HepG2 (cell line): ENCODE results near the gene MAN1A1. TPM values are rescaled to one million over a fixed set of nuclear protein-coding genes. Genes with fewer than 3 reads are reported as not detected.

ENCODE experiments used
- ATAC-seq: fragments of 200-7000 bp; cut with Tn5 transposase; 3 replicates; pipeline ENCODE4 v1.9.1; 2020; ENCODE audit warnings: mild to moderate bottlenecking, moderate library complexity
- BruUV-seq: library from RNA; stranded (reverse); fragments of 400-500 nt; replicated peaks from 2 replicates; lab custom pipeline; 2021; lab: Mats Ljungman, UMichigan
- CTCF ChIA-PET: fragments of 300-600 bp; formaldehyde crosslinking; extraction: SDS; loops from one replicate; lab custom pipeline; 2021; ENCODE audit warnings: low total read pairs, inconsistent platforms, low intra/inter-chr PET ratio; lab: Yijun Ruan, JAX
- POLR2A ChIA-PET: fragments of 350-600 bp; sonication (Branson Sonifier 250); formaldehyde crosslinking; loops from one replicate; lab custom pipeline; 2020; ENCODE audit warnings: antibody characterized with exemption, inconsistent platforms; lab: Yijun Ruan, JAX
- DNase-seq: peaks from one replicate; pipeline ENCODE4 v3.0.0-alpha.2; 2015; ENCODE audit warnings: low spot score
- FAIRE-seq: peaks from 3 replicates; lab custom pipeline; 2011; peaks lifted over from hg19 to GRCh38; lab: Jason Lieb, UNC
- H2AFZ ChIP-seq: one replicate; pipeline ENCODE4 v1.6.1; 2011; ENCODE audit warnings: low read length, inconsistent platforms
- H3K27ac ChIP-seq: fragments of 300-600 bp; 3 replicates; pipeline ENCODE4 v1.8.0; 2011; ENCODE audit warnings: mixed run types, mild to moderate bottlenecking, mixed read lengths, low read length, inconsistent platforms; ENCODE audit not compliant: insufficient read depth; ENCODE audit errors: extremely low read length
- H3K27me3 ChIP-seq, 2 experiments: fragments of 200-600 bp in 1 of 2; 2 replicates in 1 of 2; 3 replicates in 1 of 2; pipeline versions ENCODE4 v1.6.0 to v1.8.0; 2011; ENCODE audit warnings: low read length in 2 of 2, mild to moderate bottlenecking in 2 of 2, moderate library complexity in 2 of 2, inconsistent platforms in 1 of 2; ENCODE audit not compliant: insufficient read depth in 2 of 2, control insufficient read depth in 1 of 2
- H3K36me3 ChIP-seq, 2 experiments: fragments of 200-600 bp in 1 of 2; replicated peaks in 1 of 2; 2 replicates in 1 of 2; 3 replicates in 1 of 2; pipeline versions ENCODE4 v1.5.1 to v1.8.0; 2011; ENCODE audit warnings: low read length in 2 of 2, inconsistent platforms in 1 of 2; ENCODE audit not compliant: insufficient read depth in 2 of 2, control insufficient read depth in 1 of 2
- H3K4me1 ChIP-seq: 2 replicates; pipeline ENCODE4 v1.5.1; 2012; ENCODE audit warnings: low read length, inconsistent platforms; ENCODE audit not compliant: insufficient read depth
- H3K4me2 ChIP-seq: 2 replicates; pipeline ENCODE4 v1.6.0; 2011; ENCODE audit warnings: low read depth, low read length, inconsistent platforms
- H3K4me3 ChIP-seq, 3 experiments: fragments of 200-600 bp in 1 of 3; sonication (generic), shearing (Covaris generic) in 1 of 3; replicated peaks in 1 of 3; 2 replicates each; pipeline ENCODE4 v1.5.1; 2011 to 2016; ENCODE audit warnings: low read length in 3 of 3, inconsistent platforms in 2 of 3, low read depth in 2 of 3, mild to moderate bottlenecking in 2 of 3, control low read depth in 1 of 3, mixed read lengths in 1 of 3; ENCODE audit not compliant: insufficient read depth in 1 of 3
- H3K79me2 ChIP-seq: one replicate; pipeline ENCODE4 v1.6.1; 2011; ENCODE audit warnings: low read length, inconsistent platforms; ENCODE audit not compliant: insufficient read depth
- H3K9ac ChIP-seq: 2 replicates; pipeline ENCODE4 v1.6.0; 2011; ENCODE audit warnings: mild to moderate bottlenecking, low read depth, low read length, inconsistent platforms; ENCODE audit not compliant: insufficient read depth
- H3K9me3 ChIP-seq: 2 replicates; pipeline ENCODE4 v1.5.1; 2012; ENCODE audit warnings: mild to moderate bottlenecking, low read length
- H4K20me1 ChIP-seq: 2 replicates; pipeline ENCODE4 v1.6.0; 2011; ENCODE audit warnings: inconsistent platforms, mild to moderate bottlenecking, low read length, moderate library complexity; ENCODE audit not compliant: insufficient read depth
- ATM ChIP-seq: fragments of 450-650 bp; IDR thresholded peaks from 2 replicates; pipeline ENCODE4 v1.7.1; 2017; ENCODE audit warnings: mild to moderate bottlenecking, borderline replicate concordance
- BCL6 ChIP-seq: IDR thresholded peaks from 2 replicates; pipeline ENCODE4 v1.6.1; 2016; ENCODE audit warnings: missing genetic modification reagents, missing compliant biosample characterization
- HNRNPLL ChIP-seq: fragments of 200-400 bp; formaldehyde crosslinking; IDR thresholded peaks from 2 replicates; pipeline ENCODE4 v1.6.1; 2017; ENCODE audit warnings: mild to moderate bottlenecking, low read depth, low read length; ENCODE audit not compliant: poor library complexity, severe bottlenecking
- JDP2 ChIP-seq: sonication (generic); formaldehyde crosslinking; IDR thresholded peaks from 2 replicates; pipeline ENCODE4 v1.8.1; 2022; ENCODE audit warnings: missing genetic modification reagents, borderline replicate concordance
- MLLT10 ChIP-seq: sonication (generic); formaldehyde crosslinking; IDR thresholded peaks from 2 replicates; pipeline ENCODE4 v1.4.0; 2020; ENCODE audit warnings: missing genetic modification reagents
- PPARG ChIP-seq: conservative IDR thresholded peaks from 2 replicates; pipeline ENCODE4 v1.6.1; 2016; ENCODE audit warnings: missing biosample characterization, missing genetic modification reagents
- PTBP1 ChIP-seq: fragments of 200-400 bp; formaldehyde crosslinking; IDR thresholded peaks from 2 replicates; pipeline ENCODE4 v1.6.1; 2018; ENCODE audit warnings: low read length, low read depth; ENCODE audit not compliant: poor library complexity, severe bottlenecking
- RARG ChIP-seq: sonication (generic); formaldehyde crosslinking; IDR thresholded peaks from 2 replicates; pipeline ENCODE4 v1.4.0; 2020; ENCODE audit warnings: low read depth, mild to moderate bottlenecking, missing genetic modification reagents
- ZMYM4 ChIP-seq: sonication (generic); formaldehyde crosslinking; IDR thresholded peaks from 2 replicates; pipeline ENCODE4 v1.8.1; 2023; ENCODE audit warnings: mild to moderate bottlenecking, missing genetic modification reagents
- ZNF225 ChIP-seq: sonication (generic); formaldehyde crosslinking; IDR thresholded peaks from 2 replicates; pipeline ENCODE4 v1.4.0; 2020; ENCODE audit warnings: mild to moderate bottlenecking, missing genetic modification reagents
- ZNF253 ChIP-seq: sonication (generic); formaldehyde crosslinking; IDR thresholded peaks from 2 replicates; pipeline ENCODE4 v1.8.0; 2022; ENCODE audit warnings: mild to moderate bottlenecking, missing genetic modification reagents, borderline replicate concordance
- ZNF75D ChIP-seq: sonication (generic); formaldehyde crosslinking; IDR thresholded peaks from 2 replicates; pipeline ENCODE4 v1.8.1; 2023; ENCODE audit warnings: missing genetic modification reagents, mild to moderate bottlenecking, borderline replicate concordance
- ZNF768 ChIP-seq: sonication (generic); formaldehyde crosslinking; IDR thresholded peaks from 2 replicates; pipeline ENCODE4 v1.4.0; 2020; ENCODE audit warnings: missing genetic modification reagents
- ZNF782 ChIP-seq: sonication (generic); formaldehyde crosslinking; IDR thresholded peaks from 2 replicates; pipeline ENCODE4 v1.4.0; 2020; ENCODE audit warnings: missing genetic modification reagents, mild to moderate bottlenecking, borderline replicate concordance
- ZSCAN12 ChIP-seq: sonication (generic); formaldehyde crosslinking; IDR thresholded peaks from 2 replicates; pipeline ENCODE4 v1.9.0; 2021; ENCODE audit warnings: mild to moderate bottlenecking, missing genetic modification reagents
- WGBS: methylation state at CpG from one replicate; pipeline ENCODE4 v1.1.6; 2017; ENCODE audit warnings: low lambda C conversion rate; 5-methylcytosine and 5-hydroxymethylcytosine counted together
- in situ Hi-C: cut with HindIII; loops from 2 replicates; pipeline ENCODE4 v1.10.0; 2017; ENCODE audit warnings: low pct_unique_long_range_greater_than_20kb; ENCODE audit not compliant: extremely low pct_ligation_motif_present
- intact Hi-C: fragments of 100-400 bp; cut with micrococcal nuclease; formaldehyde crosslinking; loops from one replicate; pipeline ENCODE4 v1.10.0; 2022; ENCODE audit not compliant: unreplicated experiment
- polyA plus RNA-seq, 8 experiments: library from polyadenylated mRNA; depleted of rRNA in 3 of 8; stranded (reverse) in 7 of 8; unstranded in 1 of 8; fragments of >200 nt; fragmentation: Illumina TruSeq in 4 of 8; extraction: Trizol in 4 of 8; gene quantifications; 2 replicates each; pipeline versions ENCODE4 v1.2.1 to v1.2.3, GENCODE V29; 2011 to 2016; ENCODE audit warnings: low read depth in 4 of 8, missing spikeins in 1 of 8, mixed read lengths in 1 of 8; ENCODE audit not compliant: insufficient read depth in 1 of 8
- total RNA-seq, 5 experiments: library from RNA; depleted of rRNA; stranded (reverse); fragments of >200 nt; fragmentation: Illumina TruSeq; extraction: Trizol; gene quantifications; 2 replicates each; pipeline ENCODE4 v1.2.3, GENCODE V29; 2016; ENCODE audit warnings: low read depth in 1 of 5
- TF ChIP-seq, protein P1 (sequence below): sonication (generic); formaldehyde crosslinking; conservative IDR thresholded peaks from 2 replicates; pipeline ENCODE4 v1.4.0; 2020; ENCODE audit warnings: missing genetic modification reagents
- TF ChIP-seq, protein P2 (sequence below): sonication (generic); formaldehyde crosslinking; IDR thresholded peaks from 2 replicates; pipeline ENCODE4 v1.4.0; 2020; ENCODE audit warnings: missing genetic modification reagents
- TF ChIP-seq, protein P3 (sequence below): sonication (generic); formaldehyde crosslinking; IDR thresholded peaks from 2 replicates; pipeline ENCODE4 v1.4.0; 2020; ENCODE audit warnings: mild to moderate bottlenecking, missing genetic modification reagents

The MAN1A1 gene
- total and polyA plus RNA-seq, 2 of the 13 experiments (the other 11 are each of a cell fraction or from before 2014, with no cell fraction given), result 156 to 236 TPM

DNA sequence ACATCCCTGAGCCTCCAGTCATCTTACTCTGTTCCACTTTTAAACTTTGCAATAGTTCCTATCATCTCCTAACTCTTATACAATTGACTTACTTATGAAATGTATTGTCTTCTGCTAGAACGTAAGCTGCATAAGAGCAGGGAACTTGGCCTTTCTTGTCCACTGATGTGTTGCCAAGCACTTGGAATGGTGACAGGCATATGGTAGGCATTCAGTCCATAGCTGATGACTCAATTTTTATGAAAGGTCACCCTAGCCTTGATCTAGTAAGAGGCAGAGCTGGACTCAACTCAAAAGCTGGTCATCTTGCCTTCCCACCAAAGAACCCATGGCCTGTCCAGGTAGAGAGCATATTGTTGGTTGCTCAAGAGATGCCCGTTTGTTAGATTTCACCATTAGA lies 188.7 kb downstream of the MAN1A1 start:
- ChIA-PET POLR2A (no interaction called here), CTCF (no interaction called here)
- Histone ChIP-seq H3K4me3 (no peak overlapping the region), H3K36me3 (no peaks in the 10 kb centered on the region), H3K9me3 (no peaks in the 10 kb centered on the region), H4K20me1 (no peaks in the 10 kb centered on the region), H3K9ac (no peak overlapping the region), H3K27ac (no peak overlapping the region), H2AFZ (no peak overlapping the region), H3K4me1 (peaks cover 30% of the 10 kb centered on the region), H3K79me2 (no peaks in the 10 kb centered on the region), H3K4me2 (no peak overlapping the region), H3K27me3 (no peaks in the 10 kb centered on the region)
- DNase-seq (no peak), FAIRE-seq (no peak), ATAC-seq (no peak)
- intact Hi-C loops (no loop called here), in situ Hi-C loops (no loop called here)
- WGBS, result 99% methylated on average over 2 of the region's 2 CpGs
- BruUV-seq, result no TSS peak
- TF ChIP-seq RARG, result no peak
- no peak for TF ChIP-seq HNRNPLL
- no peak for TF ChIP-seq PPARG (CRISPR knock-in tag)
- TF ChIP-seq, protein P1, sequence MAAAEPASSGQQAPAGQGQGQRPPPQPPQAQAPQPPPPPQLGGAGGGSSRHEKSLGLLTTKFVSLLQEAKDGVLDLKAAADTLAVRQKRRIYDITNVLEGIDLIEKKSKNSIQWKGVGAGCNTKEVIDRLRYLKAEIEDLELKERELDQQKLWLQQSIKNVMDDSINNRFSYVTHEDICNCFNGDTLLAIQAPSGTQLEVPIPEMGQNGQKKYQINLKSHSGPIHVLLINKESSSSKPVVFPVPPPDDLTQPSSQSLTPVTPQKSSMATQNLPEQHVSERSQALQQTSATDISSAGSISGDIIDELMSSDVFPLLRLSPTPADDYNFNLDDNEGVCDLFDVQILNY (CRISPR knock-in tag), result no peak
- no peak for TF ChIP-seq BCL6 (CRISPR knock-in tag)
- TF ChIP-seq ZNF75D (CRISPR knock-in tag), result no peak
- TF ChIP-seq MLLT10, result no peak
- no peak for TF ChIP-seq ZNF253 (CRISPR knock-in tag)
- TF ChIP-seq ZNF768 (CRISPR knock-in tag), result no peak
- no peak for TF ChIP-seq ZNF225 (CRISPR knock-in tag)
- no peak for TF ChIP-seq PTBP1
- TF ChIP-seq ZSCAN12 (CRISPR knock-in tag), result no peak
- TF ChIP-seq, protein P2, sequence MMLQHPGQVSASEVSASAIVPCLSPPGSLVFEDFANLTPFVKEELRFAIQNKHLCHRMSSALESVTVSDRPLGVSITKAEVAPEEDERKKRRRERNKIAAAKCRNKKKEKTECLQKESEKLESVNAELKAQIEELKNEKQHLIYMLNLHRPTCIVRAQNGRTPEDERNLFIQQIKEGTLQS, result no peak
- no peak for TF ChIP-seq JDP2
- no peak for TF ChIP-seq ATM
- no peak for TF ChIP-seq ZMYM4 (CRISPR knock-in tag)
- TF ChIP-seq ZNF782 (CRISPR knock-in tag), result no peak
- TF ChIP-seq, protein P3, sequence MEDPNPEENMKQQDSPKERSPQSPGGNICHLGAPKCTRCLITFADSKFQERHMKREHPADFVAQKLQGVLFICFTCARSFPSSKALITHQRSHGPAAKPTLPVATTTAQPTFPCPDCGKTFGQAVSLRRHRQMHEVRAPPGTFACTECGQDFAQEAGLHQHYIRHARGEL (CRISPR knock-in tag), result no peak
